Measurements from ENCODE around the gene C1QTNF2. TPM values are rescaled to one million over a fixed set of nuclear protein-coding genes. Genes with fewer than 3 reads are reported as not detected.

C1QTNF2 gene
- total RNA-seq, 4 donors from 2014 or later = 0.59 to 0.65 TPM; not detected in 2

- intact Hi-C loops (cut with DNase I; ENCODE audit: low total_unique reads) = no loop called here
- WGBS, 2 donors = 93 to 97% methylated on average over 4 of the region's 4 CpGs
- H3K4me3 ChIP-seq (ENCODE audit: low read depth, poor library complexity, severe bottlenecking) = no peak overlapping the region
- peak in 1 of 2 donors; percentile 25 for DNase-seq (ENCODE audit: low spot score in 2 of 2)
- TF ChIP-seq POLR2A (IDR thresholded peaks at IDR 0.05) = no peak
- TF ChIP-seq CTCF (IDR thresholded peaks at IDR 0.05) = no peak
Observed at GRCh38 chr5:160306696-160307095, 63.7 kb downstream of the C1QTNF2 start.

GRCh38 chr5:160305319-160305718, 65.1 kb downstream of the C1QTNF2 start:
- WGBS, 2 donors = 95 to 97% methylated on average over 10 of the region's 10 CpGs
- intact Hi-C loops (cut with DNase I; ENCODE audit: low total_unique reads) = no loop called here
- no peak overlapping the region for H3K4me3 ChIP-seq (ENCODE audit: low read depth, poor library complexity, severe bottlenecking)
- TF ChIP-seq CTCF (IDR thresholded peaks at IDR 0.05) = no peak
- no peak for TF ChIP-seq POLR2A (IDR thresholded peaks at IDR 0.05)
- DNase-seq (ENCODE audit: low spot score in 2 of 2) = peak in 1 of 2 donors; percentile 73

DNA sequence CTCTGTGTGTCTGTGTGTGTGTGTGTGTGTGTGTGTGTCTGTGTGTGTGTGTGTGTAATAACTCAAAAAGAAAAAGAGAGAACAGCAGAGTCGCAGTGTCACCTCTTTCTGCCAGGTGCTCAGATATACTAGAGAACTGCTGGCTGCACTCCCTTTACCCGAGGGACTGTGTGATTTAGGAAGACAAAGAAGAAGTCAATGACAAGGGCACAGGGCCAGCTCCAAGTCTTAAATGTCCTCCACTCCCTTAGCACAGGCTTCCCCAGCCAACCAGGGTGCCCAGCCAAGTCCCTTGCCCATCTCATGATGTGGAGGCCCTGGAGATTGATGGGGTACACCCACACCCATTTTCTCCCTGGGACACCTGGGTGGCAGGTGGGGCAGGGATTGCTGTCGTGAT, 66.7 kb downstream of the C1QTNF2 start:
- intact Hi-C loops (cut with DNase I; ENCODE audit: low total_unique reads) = no loop called here
- TF ChIP-seq CTCF (IDR thresholded peaks at IDR 0.05) = no peak
- no peak for TF ChIP-seq POLR2A (IDR thresholded peaks at IDR 0.05)
- WGBS, 2 donors = 58 to 60% methylated on average over 3 of the region's 3 CpGs
- no peak overlapping the region for H3K4me3 ChIP-seq (ENCODE audit: low read depth, poor library complexity, severe bottlenecking)
- peak in 1 of 2 donors; percentile 73 for DNase-seq (ENCODE audit: low spot score in 2 of 2)

DNA sequence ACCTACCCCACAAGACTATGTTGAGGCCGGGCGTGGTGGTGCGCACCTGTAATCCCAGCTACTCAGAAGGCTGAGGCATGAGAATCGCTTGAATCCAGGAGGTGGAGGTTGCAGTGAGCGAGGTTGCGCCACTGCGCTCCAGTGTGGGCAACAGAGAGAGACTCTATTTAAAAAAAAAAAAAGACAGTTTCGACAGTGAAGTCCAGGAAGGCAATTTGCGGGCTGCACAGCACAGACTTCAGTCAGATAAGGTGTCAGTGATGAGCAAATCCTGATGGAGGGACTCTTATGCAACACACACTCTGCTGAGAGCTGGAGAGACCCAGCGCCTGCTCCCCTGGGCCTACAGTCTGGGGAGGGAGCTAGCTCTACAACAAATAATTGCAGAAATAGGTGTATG, 72.2 kb downstream of the C1QTNF2 start:
- intact Hi-C loops (cut with DNase I; ENCODE audit: low total_unique reads) = no loop called here
- peak in 1 of 2 donors; percentile 48 for DNase-seq (ENCODE audit: low spot score in 2 of 2)
- WGBS, 2 donors = 94 to 96% methylated on average over 10 of the region's 10 CpGs
- TF ChIP-seq POLR2A (IDR thresholded peaks at IDR 0.05) (no peak), CTCF (IDR thresholded peaks at IDR 0.05) (no peak)
- no peak overlapping the region for H3K4me3 ChIP-seq (ENCODE audit: low read depth, poor library complexity, severe bottlenecking)

- no peak overlapping the region for H3K4me3 ChIP-seq (ENCODE audit: low read depth, poor library complexity, severe bottlenecking)
- 90 to 94% methylated on average over 5 of the region's 5 CpGs for WGBS, 2 donors
- TF ChIP-seq POLR2A (IDR thresholded peaks at IDR 0.05) (no peak), CTCF (IDR thresholded peaks at IDR 0.05) (no peak)
- intact Hi-C loops (cut with DNase I; ENCODE audit: low total_unique reads) = no loop called here
- peak in 1 of 2 donors; percentile 29 for DNase-seq (ENCODE audit: low spot score in 2 of 2)
Observed at GRCh38 chr5:160297776-160298175, 72.7 kb downstream of the C1QTNF2 start.

Other genes with a start within 250 kb of the C1QTNF2 start
- gene FABP6, start 141.1 kb downstream of the C1QTNF2 start, total RNA-seq = 1 to 10 TPM in 1 of 4 donors, not detected in 3; 1.0 TPM
- gene CCNJL, start 58.1 kb downstream of the C1QTNF2 start, total RNA-seq = under 1 TPM; 0.08 to 0.34 (median 0.22) TPM
- 1 to 10 TPM; 1.3 to 3.2 (median 2.3) TPM for gene FAM200C, start 29.4 kb upstream of the C1QTNF2 start, total RNA-seq
- gene SLU7, start 48.5 kb upstream of the C1QTNF2 start, total RNA-seq = 100 to 1,000 TPM in 1 of 4 donors, 10 to 100 TPM in 3; 65.6 to 125 (median 87.5) TPM
- gene PTTG1, start 51.2 kb upstream of the C1QTNF2 start, total RNA-seq = 10 to 100 TPM; 31.5 to 46.3 (median 43.0) TPM